Heart right ventricle (tissue), 16 donors: ENCODE measurements around the gene CARD10. TPM values are rescaled to one million over a fixed set of nuclear protein-coding genes. Genes with fewer than 3 reads are reported as not detected.

Experiments used
- ATAC-seq, 8 donors: fragments of 200-7000 bp; cut with Tn5 transposase; one replicate each; pipeline ENCODE4 v1.9.1; 2020; ENCODE audit warnings: mild to moderate bottlenecking in 8 of 8, moderate library complexity in 8 of 8, moderate number of reproducible peaks in 1 of 8
- DNase-seq, 2 donors: peaks; one replicate each; pipeline ENCODE4 v3.0.0-alpha.2; 2020
- H3K27ac ChIP-seq, 10 donors: fragments of 200-600 bp; sonication (generic) in 2 of 10; one replicate each; pipeline versions ENCODE4 v1.5.0 to v1.8.0; 2020 to 2022; ENCODE audit warnings: mild to moderate bottlenecking in 3 of 10
- H3K27me3 ChIP-seq, 7 donors: fragments of 200-600 bp; one replicate each; pipeline ENCODE4 v1.8.0; 2021 to 2022; ENCODE audit warnings: mild to moderate bottlenecking in 2 of 7
- H3K36me3 ChIP-seq, 9 donors: fragments of 200-600 bp; sonication (generic) in 1 of 9; one replicate each; pipeline versions ENCODE4 v1.5.0 to v1.8.0; 2020 to 2022; ENCODE audit warnings: mild to moderate bottlenecking in 2 of 9
- H3K4me1 ChIP-seq, 9 donors: fragments of 200-600 bp; sonication (generic) in 1 of 9; one replicate each; pipeline versions ENCODE4 v1.5.0 to v1.8.0; 2020 to 2022; ENCODE audit warnings: mild to moderate bottlenecking in 4 of 9
- H3K4me3 ChIP-seq, 10 donors: fragments of 200-600 bp; sonication (generic) in 2 of 10; one replicate each; pipeline versions ENCODE4 v1.5.0 to v1.8.0; 2020 to 2022; ENCODE audit warnings: mild to moderate bottlenecking in 7 of 10, moderate library complexity in 2 of 10
- H3K9me3 ChIP-seq, 11 donors: fragments of 200-600 bp in 10 of 11; sonication (generic) in 2 of 11; one replicate each; pipeline versions ENCODE4 v1.5.0 to v1.8.0; 2013 to 2022; ENCODE audit warnings: mild to moderate bottlenecking in 2 of 11, control low read depth in 1 of 11, moderate library complexity in 1 of 11
- CTCF ChIP-seq, 9 donors: fragments of 200-600 bp; sonication (generic) in 2 of 9; IDR thresholded peaks; one replicate each; pipeline versions ENCODE4 v1.5.0 to v1.8.0; 2021 to 2022; ENCODE audit warnings: antibody characterized with exemption in 9 of 9, mild to moderate bottlenecking in 5 of 9, moderate library complexity in 1 of 9
- WGBS, 2 donors: extraction: QIAGEN DNeasy Blood & Tissue Kit; methylation state at CpG; one replicate each; pipeline ENCODE4 v1.1.7; 2013; ENCODE audit warnings: inconsistent platforms in 1 of 2; 5-methylcytosine and 5-hydroxymethylcytosine counted together
- intact Hi-C, 10 donors: fragments of 100-400 bp; cut with DNase I; formaldehyde crosslinking; loops; one replicate each; pipeline versions ENCODE4 v1.11.1 to v1.14.2; 2022
- polyA plus RNA-seq, 2 donors: library from polyadenylated mRNA; stranded (reverse); fragments of 200-250 nt; gene quantifications; one replicate each; pipeline ENCODE4 v1.2.3, GENCODE V29; 2013
- total RNA-seq, 10 donors: library from RNA; stranded (reverse); fragmentation: NEBNext Ultra II Directional in 3 of 10; extraction: Animal tissue kit (Norgen Biotek cat#: 25700) in 3 of 10; gene quantifications; one replicate each; pipeline versions ENCODE4 v1.2.1 to v1.2.4, GENCODE V29; 2021 to 2023
- donor health status: Arrhythmogenic right ventricular cardiomyopathy.
- donor health status: ischemic (EF 13 %, LVEDD 7.1; RV severe dilation, severe dysfunction).
- donor health status: healthy with polysubstance abuse.
- donor health status: DM: no; HTN: yes; CAD: no.
- donor health status: DM: no; HTN: no; CAD: no.
- donor health status: ischemic (EF 25% LVEDD 6.9; RV normal size, moderate dysfunction).
- donor health status: ischemic (EF 25% LVEDD 5.7; RV mildly dilated, moderate dysfunction).
- donor health status: healthy.
- donor health status: DM: yes; HTN: yes; CAD: no.
- donor health status: Ischemic cardiomyopathy.
- donor health status: ischemic (EF 35%, LVEDD 5.7; RV mildly dilated, moderate dysfunction).
- donor health status: nonischemic (EF 11% LVEDD 7.7; RV severe dilation, severe dysfunction).
- donor health status: DM: yes; HTN: yes; CAD: no.
- donor health status: PGD.
- donor health status: ischemic (EF 29% LVEDD 5.4; RV normal size, mild dysfunction).
- donor health status: nonischemic (EF 23%, LVEDD 6.1; RV moderate dilation, normal function).

CARD10 gene
- total and polyA plus RNA-seq, 12 donors: 7.4 to 14.8 (median 8.9) TPM

- ATAC-seq: no peak
- Histone ChIP-seq H3K27ac (peak overlapping the region in 9 of 10 donors; percentile 32 to 89 (median 64)), H3K36me3 (peaks cover 0 to 37% (median 4%) of the 10 kb centered on the region in 9 donors), H3K9me3 (no peaks in the 10 kb centered on the region), H3K4me1 (peaks cover 16 to 90% (median 50%) of the 10 kb centered on the region in 9 donors), H3K4me3 (no peak overlapping the region), H3K27me3 (no peaks in the 10 kb centered on the region)
- no peak for TF ChIP-seq CTCF (IDR thresholded peaks at IDR 0.05)
- DNase-seq: no peak
- 48 to 59% methylated on average over 10 of the region's 10 CpGs for WGBS, 2 donors
- intact Hi-C loops: no loop called here
Observed at GRCh38 chr22:37510091-37510490, 9.1 kb downstream of the CARD10 start.

GRCh38 chr22:37509059-37509860 is 10.0 kb downstream of the CARD10 start:
- Histone ChIP-seq H3K4me1 (peaks cover 16 to 90% (median 51%) of the 10 kb centered on the region in 9 donors), H3K36me3 (peaks cover 0 to 40% (median 4%) of the 10 kb centered on the region in 9 donors), H3K4me3 (no peak overlapping the region), H3K27me3 (no peaks in the 10 kb centered on the region), H3K27ac (peak overlapping the region; percentile 57 to 89 (median 74)), H3K9me3 (no peaks in the 10 kb centered on the region)
- ATAC-seq (peak; percentile 43 to 81 (median 73)), DNase-seq (peak in 1 of 2 donors; percentile 41)
- 60 to 69% methylated on average over 9 of the region's 10 CpGs for WGBS, 2 donors
- TF ChIP-seq CTCF (IDR thresholded peaks at IDR 0.05): no peak
- intact Hi-C loops: no loop called here

GRCh38 chr22:37508431-37508992 is 10.7 kb downstream of the CARD10 start:
- intact Hi-C loops: no loop called here
- Histone ChIP-seq H3K36me3 (peaks cover 0 to 45% (median 4%) of the 10 kb centered on the region in 9 donors), H3K9me3 (no peaks in the 10 kb centered on the region), H3K4me3 (peak overlapping the region in 1 of 10 donors; percentile 15), H3K4me1 (peaks cover 16 to 94% (median 58%) of the 10 kb centered on the region in 9 donors), H3K27me3 (no peaks in the 10 kb centered on the region), H3K27ac (peak overlapping the region; percentile 57 to 89 (median 74))
- ATAC-seq (peak; percentile 41 to 74 (median 60)), DNase-seq (peak in 1 of 2 donors; percentile 67)
- TF ChIP-seq CTCF (IDR thresholded peaks at IDR 0.05): peak; percentile 10 to 56 (median 34)
- 50 to 65% methylated on average over 22 of the region's 22 CpGs for WGBS, 2 donors

GRCh38 chr22:37507731-37508130 is 11.5 kb downstream of the CARD10 start:
- TF ChIP-seq CTCF (IDR thresholded peaks at IDR 0.05): no peak
- 93 to 94% methylated on average over 10 of the region's 10 CpGs for WGBS, 2 donors
- ATAC-seq (no peak), DNase-seq (no peak)
- peaks cover 18 to 94% (median 64%) of the 10 kb centered on the region in 9 donors for H3K4me1 ChIP-seq
- no peak overlapping the region for H3K4me3 ChIP-seq
- no peaks in the 10 kb centered on the region for H3K9me3 ChIP-seq
- no peaks in the 10 kb centered on the region for H3K27me3 ChIP-seq
- H3K36me3 ChIP-seq: peaks cover 0 to 50% (median 4%) of the 10 kb centered on the region in 9 donors
- intact Hi-C loops: no loop called here
- peak overlapping the region in 8 of 10 donors; percentile 57 to 89 (median 74) for H3K27ac ChIP-seq
